Retinal pigment epithelial cell (primary cell): ENCODE data around the gene PLK1.

Experiments
- DNase-seq: peaks from one replicate; pipeline ENCODE4 v3.0.0-alpha.2; 2010; ENCODE audit warnings: low read depth
- H3K4me3 ChIP-seq: 2 replicates; pipeline ENCODE4 v1.5.1; 2011; ENCODE audit warnings: mild to moderate bottlenecking, low read length, control low read depth, moderate library complexity
- TF ChIP-seq, protein P1 (sequence below): conservative IDR thresholded peaks from 2 replicates; pipeline ENCODE4 v1.5.1; 2011; ENCODE audit warnings: low read depth, low read length, control low read depth, inconsistent platforms

The PLK1 gene

GRCh38 chr16:23700509-23700908 lies 21.8 kb downstream of the PLK1 start:
- DNase-seq, result no peak
- H3K4me3 ChIP-seq, result no peak overlapping the region
- TF ChIP-seq, protein P1, sequence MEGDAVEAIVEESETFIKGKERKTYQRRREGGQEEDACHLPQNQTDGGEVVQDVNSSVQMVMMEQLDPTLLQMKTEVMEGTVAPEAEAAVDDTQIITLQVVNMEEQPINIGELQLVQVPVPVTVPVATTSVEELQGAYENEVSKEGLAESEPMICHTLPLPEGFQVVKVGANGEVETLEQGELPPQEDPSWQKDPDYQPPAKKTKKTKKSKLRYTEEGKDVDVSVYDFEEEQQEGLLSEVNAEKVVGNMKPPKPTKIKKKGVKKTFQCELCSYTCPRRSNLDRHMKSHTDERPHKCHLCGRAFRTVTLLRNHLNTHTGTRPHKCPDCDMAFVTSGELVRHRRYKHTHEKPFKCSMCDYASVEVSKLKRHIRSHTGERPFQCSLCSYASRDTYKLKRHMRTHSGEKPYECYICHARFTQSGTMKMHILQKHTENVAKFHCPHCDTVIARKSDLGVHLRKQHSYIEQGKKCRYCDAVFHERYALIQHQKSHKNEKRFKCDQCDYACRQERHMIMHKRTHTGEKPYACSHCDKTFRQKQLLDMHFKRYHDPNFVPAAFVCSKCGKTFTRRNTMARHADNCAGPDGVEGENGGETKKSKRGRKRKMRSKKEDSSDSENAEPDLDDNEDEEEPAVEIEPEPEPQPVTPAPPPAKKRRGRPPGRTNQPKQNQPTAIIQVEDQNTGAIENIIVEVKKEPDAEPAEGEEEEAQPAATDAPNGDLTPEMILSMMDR, result no peak

- no peak overlapping the region for H3K4me3 ChIP-seq
- TF ChIP-seq, protein P1, result no peak
- DNase-seq, result no peak
These were observed 22.4 kb downstream of the PLK1 start for GRCh38 chr16:23701045-23701444.

- TF ChIP-seq, protein P1, result no peak
- no peak for DNase-seq
- H3K4me3 ChIP-seq, result no peak overlapping the region
These were observed 24.3 kb downstream of the PLK1 start for GRCh38 chr16:23702951-23703350.

- TF ChIP-seq, protein P1, result no peak
- no peak for DNase-seq
- H3K4me3 ChIP-seq, result no peak overlapping the region
These were observed 26.3 kb downstream of the PLK1 start for GRCh38 chr16:23704772-23705516.

DNA sequence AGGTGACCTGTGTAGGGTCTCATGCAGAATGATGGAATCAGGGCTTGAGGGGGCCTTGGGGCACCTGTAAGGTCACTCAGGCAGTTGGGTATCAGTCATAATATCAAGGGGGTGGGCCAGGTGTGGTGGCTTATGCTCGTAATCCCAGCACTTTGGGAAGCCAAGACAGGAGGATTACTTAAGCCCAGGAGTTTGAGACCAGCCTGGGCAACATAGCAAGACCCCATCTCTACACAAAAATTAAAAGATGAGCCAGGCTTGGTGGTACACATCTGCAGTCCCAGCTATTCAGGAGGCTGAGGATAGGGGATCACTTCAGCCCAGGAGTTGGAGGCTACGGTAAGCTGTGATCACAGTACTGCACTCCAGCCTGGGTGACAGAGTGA lies 26.8 kb downstream of the PLK1 start:
- DNase-seq, result no peak
- TF ChIP-seq, protein P1, result no peak
- no peak overlapping the region for H3K4me3 ChIP-seq

DNA sequence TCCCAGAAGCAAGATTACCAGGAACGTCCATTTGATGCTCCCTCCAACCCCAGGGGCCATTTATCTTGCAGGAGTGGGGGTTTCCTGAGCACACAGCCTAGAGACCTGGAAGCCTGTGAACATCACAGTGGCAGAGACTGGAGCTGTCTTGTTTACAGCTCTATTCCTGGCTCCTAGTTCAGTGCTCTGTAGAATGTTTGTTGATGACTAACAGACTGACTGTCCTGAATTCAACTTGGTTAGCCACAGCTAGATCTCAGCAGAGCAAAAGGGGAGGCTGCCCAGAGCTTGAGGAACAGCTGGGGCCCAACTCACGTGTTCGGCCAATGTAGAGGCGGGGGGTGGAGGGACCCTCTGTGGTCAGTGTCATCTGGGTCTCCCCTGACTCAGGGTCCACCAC lies 27.8 kb downstream of the PLK1 start:
- no peak for DNase-seq
- H3K4me3 ChIP-seq, result no peak overlapping the region
- TF ChIP-seq, protein P1, result no peak

DNA sequence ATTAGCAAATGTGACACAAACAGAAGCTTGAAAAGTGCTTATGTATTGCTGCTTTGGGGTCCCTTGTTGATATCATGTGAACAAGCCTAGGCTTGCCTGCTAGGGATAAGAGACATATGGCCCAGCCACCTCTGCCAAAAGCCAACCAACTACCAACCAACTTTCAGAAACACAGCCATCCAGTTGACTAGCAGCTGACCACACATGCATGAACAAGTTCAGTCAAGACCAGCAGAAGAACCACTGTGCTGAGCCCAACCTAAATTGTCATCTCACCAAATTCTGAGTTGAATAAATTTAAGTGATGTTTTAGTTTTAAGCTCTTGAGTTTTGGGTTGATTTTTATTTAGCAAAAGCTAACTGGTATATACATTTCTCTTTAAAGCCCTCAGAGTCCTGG lies 30.8 kb downstream of the PLK1 start:
- no peak overlapping the region for H3K4me3 ChIP-seq
- TF ChIP-seq, protein P1, result no peak
- DNase-seq, result no peak
